Measurements from ENCODE around the gene DENND6A.
A peak's percentile ranks its signal among the peaks of the same experiment; 100 is the strongest.

The DENND6A gene

GRCh38 chr3:57692396-57693147, at the start of gene DENND6A:
Gene DENND6A (minus strand): TSS chr3:57693077. CDS start chr3:57693018, 59 bp downstream.
- intact Hi-C loops (cut with micrococcal nuclease) = loop anchor here (1.0 to 5.0 kb wide), 3 partner anchors 63 to 135 kb away; partner anchors contain the start of genes ARF4 and PDE12
- peaks cover 34% of the 10 kb centered on the region for H3K4me1 Mint-ChIP-seq (ENCODE audit: low read depth)
- H3K4me3 Mint-ChIP-seq = peak within 1 kb of the TSS; percentile 79
- peak within 1 kb of the TSS; percentile 82 for H3K27ac Mint-ChIP-seq
- H3K27me3 Mint-ChIP-seq = no peaks in the 10 kb centered on the region
- H3K36me3 Mint-ChIP-seq (ENCODE audit: low read depth) = no peaks in the 10 kb centered on the region
- H3K9me3 Mint-ChIP-seq = no peaks in the 10 kb centered on the region

- H3K4me3 Mint-ChIP-seq = no peak overlapping the region
- H3K27me3 Mint-ChIP-seq = no peaks in the 10 kb centered on the region
- intact Hi-C loops (cut with micrococcal nuclease) = no loop called here
- no peaks in the 10 kb centered on the region for H3K9me3 Mint-ChIP-seq
- H3K36me3 Mint-ChIP-seq (ENCODE audit: low read depth) = no peaks in the 10 kb centered on the region
- H3K27ac Mint-ChIP-seq = no peak overlapping the region
- H3K4me1 Mint-ChIP-seq (ENCODE audit: low read depth) = no peaks in the 10 kb centered on the region
Observed at GRCh38 chr3:57740027-57740426, 47.1 kb upstream of the DENND6A start.

- intact Hi-C loops (cut with micrococcal nuclease) = no loop called here
- Mint-ChIP-seq H3K27ac (no peak overlapping the region), H3K9me3 (no peaks in the 10 kb centered on the region), H3K36me3 (ENCODE audit: low read depth) (no peaks in the 10 kb centered on the region), H3K4me3 (no peak overlapping the region), H3K27me3 (no peaks in the 10 kb centered on the region), H3K4me1 (ENCODE audit: low read depth) (peaks cover 6% of the 10 kb centered on the region)
Observed at GRCh38 chr3:57738391-57738790, 45.5 kb upstream of the DENND6A start.

- no peak overlapping the region for H3K4me3 Mint-ChIP-seq
- peaks cover 6% of the 10 kb centered on the region for H3K4me1 Mint-ChIP-seq (ENCODE audit: low read depth)
- intact Hi-C loops (cut with micrococcal nuclease) = no loop called here
- H3K27ac Mint-ChIP-seq = no peak overlapping the region
- H3K36me3 Mint-ChIP-seq (ENCODE audit: low read depth) = no peaks in the 10 kb centered on the region
- no peaks in the 10 kb centered on the region for H3K9me3 Mint-ChIP-seq
- H3K27me3 Mint-ChIP-seq = no peaks in the 10 kb centered on the region
Observed at GRCh38 chr3:57737840-57738239, 45.0 kb upstream of the DENND6A start.

- Mint-ChIP-seq H3K27me3 (no peaks in the 10 kb centered on the region), H3K4me1 (ENCODE audit: low read depth) (peaks cover 17% of the 10 kb centered on the region), H3K36me3 (ENCODE audit: low read depth) (no peaks in the 10 kb centered on the region), H3K27ac (no peak overlapping the region), H3K4me3 (no peak overlapping the region), H3K9me3 (no peaks in the 10 kb centered on the region)
- intact Hi-C loops (cut with micrococcal nuclease) = no loop called here
Observed at GRCh38 chr3:57735405-57735804, 42.5 kb upstream of the DENND6A start.

- no peak overlapping the region for H3K4me3 Mint-ChIP-seq
- H3K27me3 Mint-ChIP-seq = no peaks in the 10 kb centered on the region
- intact Hi-C loops (cut with micrococcal nuclease) = no loop called here
- H3K27ac Mint-ChIP-seq = no peak overlapping the region
- H3K9me3 Mint-ChIP-seq = no peaks in the 10 kb centered on the region
- H3K4me1 Mint-ChIP-seq (ENCODE audit: low read depth) = peaks cover 27% of the 10 kb centered on the region
- no peaks in the 10 kb centered on the region for H3K36me3 Mint-ChIP-seq (ENCODE audit: low read depth)
Observed at GRCh38 chr3:57733790-57734189, 40.9 kb upstream of the DENND6A start.

- no peak overlapping the region for H3K4me3 Mint-ChIP-seq
- peaks cover 46% of the 10 kb centered on the region for H3K4me1 Mint-ChIP-seq (ENCODE audit: low read depth)
- no peak overlapping the region for H3K27ac Mint-ChIP-seq
- no peaks in the 10 kb centered on the region for H3K36me3 Mint-ChIP-seq (ENCODE audit: low read depth)
- H3K27me3 Mint-ChIP-seq = no peaks in the 10 kb centered on the region
- intact Hi-C loops (cut with micrococcal nuclease) = no loop called here
- H3K9me3 Mint-ChIP-seq = no peaks in the 10 kb centered on the region
Observed at GRCh38 chr3:57731311-57731710, 38.4 kb upstream of the DENND6A start.

- no peaks in the 10 kb centered on the region for H3K27me3 Mint-ChIP-seq
- no peak overlapping the region for H3K4me3 Mint-ChIP-seq
- H3K4me1 Mint-ChIP-seq (ENCODE audit: low read depth) = peaks cover 46% of the 10 kb centered on the region
- H3K36me3 Mint-ChIP-seq (ENCODE audit: low read depth) = no peaks in the 10 kb centered on the region
- no peak overlapping the region for H3K27ac Mint-ChIP-seq
- no peaks in the 10 kb centered on the region for H3K9me3 Mint-ChIP-seq
- intact Hi-C loops (cut with micrococcal nuclease) = no loop called here
Observed at GRCh38 chr3:57730682-57731081, 37.8 kb upstream of the DENND6A start.

- H3K36me3 Mint-ChIP-seq (ENCODE audit: low read depth) = no peaks in the 10 kb centered on the region
- no peak overlapping the region for H3K27ac Mint-ChIP-seq
- no peaks in the 10 kb centered on the region for H3K27me3 Mint-ChIP-seq
- intact Hi-C loops (cut with micrococcal nuclease) = no loop called here
- H3K9me3 Mint-ChIP-seq = no peaks in the 10 kb centered on the region
- no peak overlapping the region for H3K4me3 Mint-ChIP-seq
- peaks cover 46% of the 10 kb centered on the region for H3K4me1 Mint-ChIP-seq (ENCODE audit: low read depth)
Observed at GRCh38 chr3:57729334-57730045, 36.6 kb upstream of the DENND6A start.

- intact Hi-C loops (cut with micrococcal nuclease) = no loop called here
- H3K36me3 Mint-ChIP-seq (ENCODE audit: low read depth) = no peaks in the 10 kb centered on the region
- H3K4me1 Mint-ChIP-seq (ENCODE audit: low read depth) = peaks cover 40% of the 10 kb centered on the region
- no peak overlapping the region for H3K27ac Mint-ChIP-seq
- H3K4me3 Mint-ChIP-seq = no peak overlapping the region
- H3K9me3 Mint-ChIP-seq = no peaks in the 10 kb centered on the region
- H3K27me3 Mint-ChIP-seq = no peaks in the 10 kb centered on the region
Observed at GRCh38 chr3:57727106-57727505, 34.2 kb upstream of the DENND6A start.

- no peaks in the 10 kb centered on the region for H3K9me3 Mint-ChIP-seq
- intact Hi-C loops (cut with micrococcal nuclease) = no loop called here
- no peaks in the 10 kb centered on the region for H3K36me3 Mint-ChIP-seq (ENCODE audit: low read depth)
- H3K4me3 Mint-ChIP-seq = no peak overlapping the region
- no peaks in the 10 kb centered on the region for H3K27me3 Mint-ChIP-seq
- no peak overlapping the region for H3K27ac Mint-ChIP-seq
- H3K4me1 Mint-ChIP-seq (ENCODE audit: low read depth) = peaks cover 33% of the 10 kb centered on the region
Observed at GRCh38 chr3:57726397-57726796, 33.5 kb upstream of the DENND6A start.

- no peaks in the 10 kb centered on the region for H3K4me1 Mint-ChIP-seq (ENCODE audit: low read depth)
- intact Hi-C loops (cut with micrococcal nuclease) = no loop called here
- H3K36me3 Mint-ChIP-seq (ENCODE audit: low read depth) = no peaks in the 10 kb centered on the region
- no peak overlapping the region for H3K4me3 Mint-ChIP-seq
- no peaks in the 10 kb centered on the region for H3K27me3 Mint-ChIP-seq
- H3K27ac Mint-ChIP-seq = no peak overlapping the region
- H3K9me3 Mint-ChIP-seq = no peaks in the 10 kb centered on the region
Observed at GRCh38 chr3:57718118-57718517, 25.2 kb upstream of the DENND6A start.

- Mint-ChIP-seq H3K9me3 (no peaks in the 10 kb centered on the region), H3K36me3 (ENCODE audit: low read depth) (no peaks in the 10 kb centered on the region), H3K27ac (no peak overlapping the region), H3K4me3 (no peak overlapping the region), H3K4me1 (ENCODE audit: low read depth) (no peaks in the 10 kb centered on the region), H3K27me3 (no peaks in the 10 kb centered on the region)
- intact Hi-C loops (cut with micrococcal nuclease) = no loop called here
Observed at GRCh38 chr3:57717205-57717868, 24.5 kb upstream of the DENND6A start.

- Mint-ChIP-seq H3K27ac (no peak overlapping the region), H3K4me1 (ENCODE audit: low read depth) (no peaks in the 10 kb centered on the region), H3K27me3 (no peaks in the 10 kb centered on the region), H3K36me3 (ENCODE audit: low read depth) (no peaks in the 10 kb centered on the region), H3K4me3 (no peak overlapping the region), H3K9me3 (no peaks in the 10 kb centered on the region)
- intact Hi-C loops (cut with micrococcal nuclease) = no loop called here
Observed at GRCh38 chr3:57715686-57716085, 22.8 kb upstream of the DENND6A start.

Measured in dendritic cell treated with granulocyte-macrophage colony-stimulating factor and Interleukin-4, amounts not matched to agents 40 ng/mL and 50 ng/mL, for 4 days (primary cell).